A549 treated with CpdA at 1 μM for 4 hours (cell line): ENCODE measurements around the gene LNPK. TPM values are rescaled to one million over a fixed set of nuclear protein-coding genes. Genes with fewer than 3 reads are reported as not detected.

Experiments used
- total RNA-seq: library from RNA; stranded (reverse); fragments of 200-300 nt; extraction: Qiagen RNA extraction; gene quantifications from 5 replicates; pipeline ENCODE4 v1.2.3, GENCODE V29; 2022; ENCODE audit warnings: low read depth

LNPK gene
- total RNA-seq = 11.0 to 20.4 TPM (median 14.4 TPM) in 5 replicates

GRCh38 chr2:176001916-176002687 is at the start of gene LNPK:
Gene LNPK (minus strand): TSS chr2:176002267. CDS start chr2:175995584, 6,683 bp downstream.

Other genes with a start within 250 kb of the LNPK start
- gene EVX2, start 81.7 kb upstream of the LNPK start, total RNA-seq = not detected in 5 replicates
- 0.16 to 0.34 TPM (median 0.30 TPM) in 5 replicates for gene HOXD13, start 90.5 kb upstream of the LNPK start, total RNA-seq
- not detected in 5 replicates for gene HOXD12, start 97.5 kb upstream of the LNPK start, total RNA-seq
- 6.1 to 8.3 TPM (median 6.6 TPM) in 5 replicates for gene HOXD11, start 105.0 kb upstream of the LNPK start, total RNA-seq
- 5.5 to 8.1 TPM (median 7.0 TPM) in 5 replicates for gene HOXD10, start 114.5 kb upstream of the LNPK start, total RNA-seq
- gene HOXD9, start 120.5 kb upstream of the LNPK start, total RNA-seq = 0.98 to 1.4 TPM (median 1.3 TPM) in 5 replicates
- 4.5 to 6.6 TPM (median 5.4 TPM) in 5 replicates for gene HOXD8, start 127.4 kb upstream of the LNPK start, total RNA-seq
- 0.36 to 0.50 TPM (median 0.46 TPM) in 4 of 5 replicates, not detected in the other for gene HOXD4, start 149.3 kb upstream of the LNPK start, total RNA-seq
- gene HOXD3, start 155.0 kb upstream of the LNPK start, total RNA-seq = 0.15 to 0.35 TPM (median 0.27 TPM) in 4 of 5 replicates, not detected in the other
- 0.20 to 0.39 TPM (median 0.36 TPM) in 5 replicates for gene HOXD1, start 186.4 kb upstream of the LNPK start, total RNA-seq